Kidney capillary endothelial cell (primary cell): ENCODE measurements around the gene PLSCR2.
"Not testable (repeated sequence)": the region's sequence is repeated elsewhere in the genome, so short reads cannot be mapped to it uniquely, and the experiment has no call there.

Source experiments
- DNase-seq: peaks from one replicate; pipeline ENCODE4 v3.0.0-alpha.2; 2018; ENCODE audit warnings: low spot score

Gene PLSCR2

GRCh38 chr3:146469150-146470017 lies at the start of gene PLSCR2:
TSS of gene PLSCR2 (minus strand) at chr3:146469561. CDS start at chr3:146459904, 9,657 bp downstream.
- DNase-seq, result no peak

GRCh38 chr3:146517684-146518435 lies 48.5 kb upstream of the PLSCR2 start:
- no peak for DNase-seq

- no peak for DNase-seq
Observed at GRCh38 chr3:146513386-146514051, 44.2 kb upstream of the PLSCR2 start.

- DNase-seq, result no peak
Observed at GRCh38 chr3:146511402-146512134, 42.2 kb upstream of the PLSCR2 start.

GRCh38 chr3:146507331-146508120 lies 38.2 kb upstream of the PLSCR2 start:
- DNase-seq, result no peak

- no peak for DNase-seq
Observed at GRCh38 chr3:146505516-146505915, 36.2 kb upstream of the PLSCR2 start.

GRCh38 chr3:146504498-146505197 lies 35.3 kb upstream of the PLSCR2 start:
- DNase-seq, result no peak

- peak; percentile 50 for DNase-seq
Observed at GRCh38 chr3:146503461-146504202, 34.3 kb upstream of the PLSCR2 start.

- DNase-seq, result no peak
Observed at GRCh38 chr3:146502887-146503460, 33.6 kb upstream of the PLSCR2 start.

- DNase-seq, result no peak
Observed at GRCh38 chr3:146501752-146502151, 32.4 kb upstream of the PLSCR2 start.

GRCh38 chr3:146499701-146500100 lies 30.3 kb upstream of the PLSCR2 start:
- no peak for DNase-seq

GRCh38 chr3:146498002-146498736 lies 28.8 kb upstream of the PLSCR2 start:
- DNase-seq, result no peak

GRCh38 chr3:146497145-146497843 lies 27.9 kb upstream of the PLSCR2 start:
- not testable (repeated sequence) for DNase-seq

- no peak for DNase-seq
Observed at GRCh38 chr3:146496726-146497125, 27.4 kb upstream of the PLSCR2 start.

GRCh38 chr3:146496251-146496650 lies 26.9 kb upstream of the PLSCR2 start:
- DNase-seq, result no peak

GRCh38 chr3:146493761-146494160 lies 24.4 kb upstream of the PLSCR2 start:
- no peak for DNase-seq

- no peak for DNase-seq
Observed at GRCh38 chr3:146493221-146493620, 23.9 kb upstream of the PLSCR2 start.

- no peak for DNase-seq
Observed at GRCh38 chr3:146491303-146491702, 21.9 kb upstream of the PLSCR2 start.
